H9 (cell line): ENCODE results near the gene FOXO6. TPM values are rescaled to one million over a fixed set of nuclear protein-coding genes. Genes with fewer than 3 reads are reported as not detected.

Source experiments
- DNase-seq: peaks from one replicate; pipeline ENCODE4 v3.0.0-alpha.2; 2017
- H2AFZ ChIP-seq: one replicate; pipeline ENCODE4 v1.6.1; 2013; ENCODE audit warnings: mild to moderate bottlenecking, low read length, control low read depth, moderate library complexity
- H2AK5ac ChIP-seq: 2 replicates; pipeline ENCODE4 v1.6.1; 2013; ENCODE audit warnings: low read length, control low read depth, mixed read lengths; ENCODE audit not compliant: insufficient read length
- H2BK120ac ChIP-seq: one replicate; pipeline ENCODE4 v1.6.1; 2013; ENCODE audit warnings: low read depth, mild to moderate bottlenecking, low read length, control low read depth, inconsistent platforms; ENCODE audit not compliant: poor library complexity, severe bottlenecking
- H2BK12ac ChIP-seq: 2 replicates; pipeline ENCODE4 v1.6.1; 2013; ENCODE audit warnings: low read length, control low read depth, mixed read lengths, low read depth; ENCODE audit not compliant: insufficient read length
- H2BK15ac ChIP-seq: 2 replicates; pipeline ENCODE4 v1.6.1; 2013; ENCODE audit warnings: low read depth, low read length, control low read depth
- H2BK20ac ChIP-seq: one replicate; pipeline ENCODE4 v1.6.1; 2013; ENCODE audit warnings: low read depth, mild to moderate bottlenecking, low read length, control low read depth, inconsistent platforms; ENCODE audit not compliant: poor library complexity, severe bottlenecking
- H2BK5ac ChIP-seq: 2 replicates; pipeline ENCODE4 v1.6.1; 2013; ENCODE audit warnings: low read length, control low read depth, mixed read lengths; ENCODE audit not compliant: insufficient read length
- H3K14ac ChIP-seq: 2 replicates; pipeline ENCODE4 v1.6.1; 2013; ENCODE audit warnings: low read length, control low read depth; ENCODE audit not compliant: insufficient read depth
- H3K18ac ChIP-seq: 2 replicates; pipeline ENCODE4 v1.6.1; 2013; ENCODE audit warnings: low read depth, mild to moderate bottlenecking, mixed read lengths, low read length, control low read depth; ENCODE audit not compliant: insufficient read length
- H3K23ac ChIP-seq: 2 replicates; pipeline ENCODE4 v1.6.1; 2013; ENCODE audit warnings: low read length, control low read depth, mixed read lengths, low read depth; ENCODE audit not compliant: insufficient read length
- H3K23me2 ChIP-seq: 2 replicates; pipeline ENCODE4 v1.6.1; 2013; ENCODE audit warnings: low read depth, mild to moderate bottlenecking, mixed read lengths, low read length, control low read depth; ENCODE audit not compliant: insufficient read length, poor library complexity, severe bottlenecking
- H3K27ac ChIP-seq: 2 replicates; pipeline ENCODE4 v1.5.1; 2013; ENCODE audit warnings: low read length, control low read depth, mixed read lengths, low read depth; ENCODE audit not compliant: insufficient read length
- H3K27me3 ChIP-seq: 2 replicates; pipeline ENCODE4 v1.6.1; 2013; ENCODE audit warnings: low read length, control low read depth, inconsistent platforms; ENCODE audit not compliant: insufficient read depth
- H3K4ac ChIP-seq: 2 replicates; pipeline ENCODE4 v1.6.1; 2013; ENCODE audit warnings: low read depth, mild to moderate bottlenecking, control low read depth, inconsistent platforms, low read length, moderate library complexity
- H3K4me1 ChIP-seq: 2 replicates; pipeline ENCODE4 v1.6.1; 2013; ENCODE audit warnings: low read length, control low read depth, inconsistent platforms; ENCODE audit not compliant: insufficient read depth
- H3K4me2 ChIP-seq: 2 replicates; pipeline ENCODE4 v1.6.1; 2013; ENCODE audit warnings: low read length, control low read depth, mixed read lengths; ENCODE audit not compliant: insufficient read length, insufficient read depth
- H3K56ac ChIP-seq: 2 replicates; pipeline ENCODE4 v1.6.1; 2013; ENCODE audit warnings: low read depth, mild to moderate bottlenecking, mixed read lengths, low read length, control low read depth; ENCODE audit not compliant: insufficient read length
- H3K79me1 ChIP-seq: 2 replicates; pipeline ENCODE4 v1.6.1; 2013; ENCODE audit warnings: low read depth, mild to moderate bottlenecking, moderate library complexity, low read length, control low read depth, inconsistent platforms; ENCODE audit not compliant: insufficient read depth, poor library complexity, severe bottlenecking
- H3K79me2 ChIP-seq: 2 replicates; pipeline ENCODE4 v1.6.1; 2013; ENCODE audit warnings: low read length, control low read depth, inconsistent platforms; ENCODE audit not compliant: insufficient read depth
- H3K9ac ChIP-seq: 2 replicates; pipeline ENCODE4 v1.6.1; 2013; ENCODE audit warnings: low read length, control low read depth, mixed read lengths; ENCODE audit not compliant: insufficient read length; ENCODE audit errors: extremely low read depth
- H3K9me3 ChIP-seq: one replicate; pipeline ENCODE4 v1.6.1; 2013; ENCODE audit warnings: low read depth, low read length, inconsistent platforms; ENCODE audit not compliant: control insufficient read depth
- H3T11ph ChIP-seq: one replicate; pipeline ENCODE4 v1.6.1; 2013; ENCODE audit warnings: mild to moderate bottlenecking, low read length, control low read depth, inconsistent platforms
- H4K20me1 ChIP-seq: one replicate; pipeline ENCODE4 v1.6.1; 2013; ENCODE audit not compliant: control insufficient read depth, insufficient read length, insufficient read depth
- H4K5ac ChIP-seq: 2 replicates; pipeline ENCODE4 v1.6.1; 2013; ENCODE audit warnings: low read depth, mild to moderate bottlenecking, mixed read lengths, low read length, control low read depth; ENCODE audit not compliant: insufficient read length
- H4K8ac ChIP-seq: replicated peaks from 2 replicates; pipeline ENCODE4 v1.6.1; 2013; ENCODE audit warnings: low read length, control low read depth, mixed read lengths, low read depth; ENCODE audit not compliant: insufficient read length
- H4K91ac ChIP-seq: 2 replicates; pipeline ENCODE4 v1.6.1; 2013; ENCODE audit warnings: low read depth, mild to moderate bottlenecking, moderate library complexity, mixed read lengths, low read length, control low read depth; ENCODE audit not compliant: insufficient read length
- H3K27ac Mint-ChIP-seq, 3 experiments: 2 replicates in 2 of 3; 3 replicates in 1 of 3; pipeline ENCODE4 v1.8.0; 2020 to 2021; ENCODE audit warnings: mixed read lengths in 3 of 3, mild to moderate bottlenecking in 1 of 3, moderate library complexity in 1 of 3
- H3K27me3 Mint-ChIP-seq: 2 replicates; pipeline ENCODE4 v1.8.0; 2021; ENCODE audit warnings: low read depth, mild to moderate bottlenecking, moderate library complexity, mixed read lengths
- H3K36me3 Mint-ChIP-seq, 3 experiments: 2 replicates in 2 of 3; 3 replicates in 1 of 3; pipeline ENCODE4 v1.8.0; 2020 to 2021; ENCODE audit warnings: low read depth in 3 of 3, mixed read lengths in 3 of 3; ENCODE audit not compliant: insufficient read depth in 1 of 3
- H3K4me1 Mint-ChIP-seq, 2 experiments: 2 replicates each; pipeline ENCODE4 v1.8.0; 2020; ENCODE audit warnings: mixed read lengths in 2 of 2
- H3K4me3 Mint-ChIP-seq, 2 experiments: 2 replicates in 1 of 2; 3 replicates in 1 of 2; pipeline ENCODE4 v1.8.0; 2020 to 2021; ENCODE audit warnings: mild to moderate bottlenecking in 2 of 2, mixed read lengths in 2 of 2, moderate library complexity in 1 of 2
- H3K9me3 Mint-ChIP-seq, 2 experiments: 2 replicates in 1 of 2; 3 replicates in 1 of 2; pipeline ENCODE4 v1.8.0; 2020; ENCODE audit warnings: mild to moderate bottlenecking in 2 of 2, mixed read lengths in 2 of 2, moderate library complexity in 1 of 2
- WGBS: extraction: QIAGEN DNeasy Blood & Tissue Kit; methylation state at CpG from one replicate; pipeline ENCODE4 v1.1.7; 2013; ENCODE audit warnings: missing lambda C conversion rate, low lambda C conversion rate, mixed read lengths; ENCODE audit not compliant: insufficient read length; ENCODE audit errors: extremely low coverage; 5-methylcytosine and 5-hydroxymethylcytosine counted together
- total RNA-seq: library from RNA; stranded (reverse); gene quantifications from 2 replicates; pipeline ENCODE4 v1.2.1, GENCODE V29; 2021
- TF ChIP-seq, protein P1 (sequence below): fragments of 200-600 bp; sonication (generic); conservative IDR thresholded peaks from 3 replicates; pipeline ENCODE4 v1.8.0; 2021; ENCODE audit warnings: antibody characterized with exemption, mild to moderate bottlenecking

FOXO6 gene
- total RNA-seq, 1 experiment from 2014 or later = 0.83 TPM

DNA sequence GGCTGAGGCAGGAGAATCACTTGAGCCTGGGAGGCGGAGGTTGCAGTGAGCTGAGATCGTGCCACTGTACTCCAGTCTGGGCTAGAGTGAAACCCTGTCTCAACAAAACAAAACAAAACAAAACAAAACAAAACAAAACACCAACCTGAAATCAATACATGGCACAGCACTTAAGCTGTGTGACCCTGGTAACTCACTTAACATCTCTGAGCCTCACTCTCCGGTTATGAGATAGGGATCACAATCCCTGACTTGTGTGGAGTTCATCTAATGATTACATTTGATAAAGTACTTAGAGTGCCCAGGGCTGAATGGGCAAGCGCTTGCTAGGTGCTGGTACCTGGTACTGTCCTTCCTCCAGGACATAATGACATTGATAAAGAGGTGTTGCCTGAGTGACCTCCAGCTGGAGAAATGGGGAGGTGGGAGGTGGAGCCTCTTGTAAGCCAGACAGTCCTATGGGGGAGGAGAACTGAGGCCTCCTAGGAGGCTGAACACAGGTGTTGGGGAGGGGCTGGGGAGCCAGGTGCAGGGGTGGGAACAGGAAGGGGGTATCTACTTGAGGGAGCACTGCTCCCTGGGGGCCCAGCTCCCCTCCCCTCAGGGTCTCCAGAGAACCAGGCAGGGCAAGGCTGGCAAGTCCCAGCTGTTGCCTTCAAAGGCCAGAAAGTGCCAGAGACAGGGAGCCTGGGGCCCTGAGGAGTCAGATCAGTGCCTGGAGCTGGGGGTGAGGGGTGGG, 17.9 kb downstream of the FOXO6 start:
- no peak overlapping the region for H3K27ac Mint-ChIP-seq
- no peak for DNase-seq

More for the DNA sequence above, 17.9 kb downstream of the FOXO6 start:
- no peak overlapping the region for H3K27ac ChIP-seq
- H4K5ac ChIP-seq = no peak overlapping the region
- no peak overlapping the region for H2BK15ac ChIP-seq
- H3K79me2 ChIP-seq = no peaks in the 10 kb centered on the region
- no peak overlapping the region for H2AK5ac ChIP-seq
- H3K4me1 ChIP-seq = peaks cover 9% of the 10 kb centered on the region; the same call in 1 of the 2 replicates
- no peak overlapping the region for H4K8ac ChIP-seq
- H3K9ac ChIP-seq = no peak overlapping the region
- no peaks in the 10 kb centered on the region for H3K79me1 ChIP-seq
- H3K4me1 Mint-ChIP-seq = peaks cover 28 to 40% of the 10 kb centered on the region in 2 experiments
- TF ChIP-seq, protein P1, sequence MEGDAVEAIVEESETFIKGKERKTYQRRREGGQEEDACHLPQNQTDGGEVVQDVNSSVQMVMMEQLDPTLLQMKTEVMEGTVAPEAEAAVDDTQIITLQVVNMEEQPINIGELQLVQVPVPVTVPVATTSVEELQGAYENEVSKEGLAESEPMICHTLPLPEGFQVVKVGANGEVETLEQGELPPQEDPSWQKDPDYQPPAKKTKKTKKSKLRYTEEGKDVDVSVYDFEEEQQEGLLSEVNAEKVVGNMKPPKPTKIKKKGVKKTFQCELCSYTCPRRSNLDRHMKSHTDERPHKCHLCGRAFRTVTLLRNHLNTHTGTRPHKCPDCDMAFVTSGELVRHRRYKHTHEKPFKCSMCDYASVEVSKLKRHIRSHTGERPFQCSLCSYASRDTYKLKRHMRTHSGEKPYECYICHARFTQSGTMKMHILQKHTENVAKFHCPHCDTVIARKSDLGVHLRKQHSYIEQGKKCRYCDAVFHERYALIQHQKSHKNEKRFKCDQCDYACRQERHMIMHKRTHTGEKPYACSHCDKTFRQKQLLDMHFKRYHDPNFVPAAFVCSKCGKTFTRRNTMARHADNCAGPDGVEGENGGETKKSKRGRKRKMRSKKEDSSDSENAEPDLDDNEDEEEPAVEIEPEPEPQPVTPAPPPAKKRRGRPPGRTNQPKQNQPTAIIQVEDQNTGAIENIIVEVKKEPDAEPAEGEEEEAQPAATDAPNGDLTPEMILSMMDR = no peak
- H2BK12ac ChIP-seq = no peak overlapping the region
- no peak overlapping the region for H2AFZ ChIP-seq
- H3K27me3 ChIP-seq = peaks cover 6% of the 10 kb centered on the region; the same call in 1 of the 2 replicates
- no peak overlapping the region for H3T11ph ChIP-seq
- no peak overlapping the region for H3K14ac ChIP-seq
- H3K56ac ChIP-seq = no peak overlapping the region
- no peaks in the 10 kb centered on the region; a peak in 1 of 5 replicates for H3K9me3 Mint-ChIP-seq
- H3K4me3 Mint-ChIP-seq = no peak overlapping the region
- H2BK20ac ChIP-seq = no peak overlapping the region
- H4K91ac ChIP-seq = no peak overlapping the region
- H3K4ac ChIP-seq = no peak overlapping the region
- no peak overlapping the region for H3K23ac ChIP-seq
- no peak overlapping the region for H2BK5ac ChIP-seq
- H3K18ac ChIP-seq = no peak overlapping the region
- peaks cover 22% of the 10 kb centered on the region for H3K23me2 ChIP-seq
- H3K36me3 Mint-ChIP-seq = no peaks in the 10 kb centered on the region
- H2BK120ac ChIP-seq = no peak overlapping the region
- no peak overlapping the region for H3K4me2 ChIP-seq
- H3K27me3 Mint-ChIP-seq = peaks cover 56% of the 10 kb centered on the region
- H4K20me1 ChIP-seq = no peaks in the 10 kb centered on the region
- WGBS = no CpG with 5 or more reads among the region's 4 CpGs
- H3K9me3 ChIP-seq = no peaks in the 10 kb centered on the region
